H1 (cell line): ENCODE data around the gene GRM4. TPM values are rescaled to one million over a fixed set of nuclear protein-coding genes. Genes with fewer than 3 reads are reported as not detected.
A peak's percentile ranks its signal among the peaks of the same experiment; 100 is the strongest.

Experiments
- CTCF ChIA-PET: fragments of 300-600 bp; sonication (Branson Sonifier 250); formaldehyde crosslinking; loops from one replicate; lab custom pipeline; 2021; ENCODE audit not compliant: partially characterized antibody; lab: Charles Lee
- POLR2A ChIA-PET: fragments of 300-600 bp; sonication (Branson Sonifier 250); formaldehyde crosslinking; loops from one replicate; lab custom pipeline; 2021; ENCODE audit warnings: inconsistent platforms; ENCODE audit not compliant: partially characterized antibody; lab: Charles Lee
- DNase-seq, 2 experiments: peaks; one replicate each; pipeline versions ENCODE4 v3.0.0 to v3.0.0-alpha.2; 2010 to 2022; ENCODE audit warnings: low spot score in 2 of 2, low read depth in 1 of 2, mixed read lengths in 1 of 2
- FAIRE-seq: peaks from 2 replicates; lab custom pipeline; 2011; peaks lifted over from hg19 to GRCh38; lab: Jason Lieb, UNC
- H2AFZ ChIP-seq: 2 replicates; pipeline ENCODE4 v1.8.1; 2012; ENCODE audit warnings: low read length, inconsistent platforms
- H2AK5ac ChIP-seq: 2 replicates; pipeline ENCODE4 v1.6.1; 2013; ENCODE audit warnings: low read depth, low read length
- H2BK120ac ChIP-seq: replicated peaks from 2 replicates; pipeline ENCODE3; 2013; ENCODE audit warnings: low read depth, low read length, inconsistent platforms
- H2BK12ac ChIP-seq: 2 replicates; pipeline ENCODE4 v1.6.1; 2013; ENCODE audit warnings: low read depth, low read length
- H2BK15ac ChIP-seq: 2 replicates; pipeline ENCODE4 v1.6.1; 2013; ENCODE audit warnings: low read length
- H2BK20ac ChIP-seq: 2 replicates; pipeline ENCODE4 v1.6.1; 2013; ENCODE audit warnings: low read length
- H2BK5ac ChIP-seq: 2 replicates; pipeline ENCODE4 v1.6.1; 2013; ENCODE audit warnings: low read depth, low read length
- H3K14ac ChIP-seq: 2 replicates; pipeline ENCODE4 v1.6.1; 2013; ENCODE audit warnings: inconsistent platforms; ENCODE audit not compliant: insufficient read length
- H3K18ac ChIP-seq: 2 replicates; pipeline ENCODE4 v1.6.1; 2013; ENCODE audit warnings: low read length; ENCODE audit errors: extremely low read depth
- H3K23ac ChIP-seq: 2 replicates; pipeline ENCODE4 v1.6.1; 2013; ENCODE audit warnings: inconsistent platforms; ENCODE audit not compliant: insufficient read length
- H3K23me2 ChIP-seq: 2 replicates; pipeline ENCODE4 v1.6.1; 2013; ENCODE audit warnings: low read depth, low read length
- H3K27ac ChIP-seq: 2 replicates; pipeline ENCODE4 v1.6.1; 2011; ENCODE audit warnings: low read depth, low read length, inconsistent platforms
- H3K27me3 ChIP-seq, 4 experiments: replicated peaks in 1 of 4; 1 replicate in 1 of 4; 2 replicates in 3 of 4; pipeline versions ENCODE4 v1.6.1 to v1.8.1; 2011 to 2013; ENCODE audit warnings: low read length in 3 of 4, mild to moderate bottlenecking in 3 of 4, inconsistent platforms in 2 of 4, mixed read lengths in 2 of 4, moderate library complexity in 1 of 4; ENCODE audit not compliant: control insufficient read depth in 3 of 4, insufficient read depth in 3 of 4; ENCODE audit errors: extremely low read depth in 1 of 4
- H3K36me3 ChIP-seq, 4 experiments: 2 replicates each; pipeline versions ENCODE4 v1.6.1 to v1.8.1; 2011 to 2013; ENCODE audit warnings: mild to moderate bottlenecking in 4 of 4, low read length in 3 of 4, moderate library complexity in 2 of 4, control low read depth in 1 of 4, inconsistent platforms in 1 of 4; ENCODE audit not compliant: insufficient read depth in 4 of 4, control insufficient read depth in 2 of 4
- H3K4ac ChIP-seq: replicated peaks from 2 replicates; pipeline ENCODE3; 2013; ENCODE audit warnings: low read length, low read depth, mixed read lengths, inconsistent platforms; ENCODE audit not compliant: insufficient read length
- H3K4me1 ChIP-seq, 4 experiments: replicated peaks in 1 of 4; 1 replicate in 1 of 4; 2 replicates in 3 of 4; pipeline versions ENCODE4 v1.6.1 to v1.8.1; 2011 to 2013; ENCODE audit warnings: low read length in 3 of 4, inconsistent platforms in 2 of 4, mixed read lengths in 1 of 4; ENCODE audit not compliant: insufficient read depth in 4 of 4, control insufficient read depth in 3 of 4
- H3K4me2 ChIP-seq, 2 experiments: 2 replicates each; pipeline versions ENCODE4 v1.6.1 to v1.8.1; 2011 to 2013; ENCODE audit warnings: low read depth in 2 of 2, low read length in 2 of 2, control low read depth in 1 of 2, inconsistent platforms in 1 of 2, mild to moderate bottlenecking in 1 of 2; ENCODE audit not compliant: insufficient read depth in 1 of 2
- H3K4me3 ChIP-seq, 4 experiments: fragments of 200-600, 300-600 bp in 1 of 4; sonication (generic), shearing (Covaris generic), sonication (Bioruptor Twin) in 1 of 4; 2 replicates each; pipeline versions ENCODE4 v1.5.1 to v1.8.1; 2011 to 2016; ENCODE audit warnings: low read length in 4 of 4, low read depth in 3 of 4, control low read depth in 2 of 4, inconsistent platforms in 2 of 4, mild to moderate bottlenecking in 2 of 4, mixed read lengths in 1 of 4, moderate library complexity in 1 of 4; ENCODE audit not compliant: insufficient read depth in 2 of 4; ENCODE audit errors: extremely low read depth in 1 of 4
- H3K56ac ChIP-seq: replicated peaks from 2 replicates; pipeline ENCODE3; 2013; ENCODE audit warnings: low read depth, mild to moderate bottlenecking, mixed read lengths, low read length, inconsistent platforms; ENCODE audit not compliant: insufficient read length
- H3K79me1 ChIP-seq: 2 replicates; pipeline ENCODE4 v1.6.1; 2013; ENCODE audit warnings: low read depth, low read length, control low read depth
- H3K79me2 ChIP-seq, 2 experiments: 2 replicates each; pipeline versions ENCODE4 v1.6.1 to v1.8.1; 2012 to 2013; ENCODE audit warnings: low read length in 2 of 2, mild to moderate bottlenecking in 2 of 2, inconsistent platforms in 1 of 2; ENCODE audit not compliant: insufficient read depth in 2 of 2, control insufficient read depth in 1 of 2
- H3K9ac ChIP-seq, 4 experiments: replicated peaks in 1 of 4; 1 replicate in 1 of 4; 2 replicates in 3 of 4; pipeline versions ENCODE4 v1.6.1 to v1.8.1; 2011 to 2013; ENCODE audit warnings: low read depth in 3 of 4, low read length in 3 of 4, control low read depth in 2 of 4, mild to moderate bottlenecking in 2 of 4, moderate library complexity in 2 of 4, inconsistent platforms in 1 of 4; ENCODE audit errors: extremely low read depth in 1 of 4
- H3K9me3 ChIP-seq, 2 experiments: 2 replicates each; pipeline versions ENCODE4 v1.6.1 to v1.8.1; 2012 to 2013; ENCODE audit warnings: mild to moderate bottlenecking in 2 of 2, moderate library complexity in 2 of 2, control low read depth in 1 of 2, inconsistent platforms in 1 of 2, low read depth in 1 of 2, low read length in 1 of 2, mixed read lengths in 1 of 2; ENCODE audit not compliant: insufficient read depth in 2 of 2
- H4K20me1 ChIP-seq, 2 experiments: replicated peaks in 1 of 2; 2 replicates each; pipeline versions ENCODE3 to v1.8.1; 2011 to 2013; ENCODE audit warnings: inconsistent platforms in 2 of 2, low read length in 2 of 2, mild to moderate bottlenecking in 1 of 2; ENCODE audit not compliant: insufficient read depth in 2 of 2, control insufficient read depth in 1 of 2
- H4K5ac ChIP-seq: 2 replicates; pipeline ENCODE4 v1.6.1; 2013; ENCODE audit warnings: low read length, low read depth, mixed read lengths, inconsistent platforms; ENCODE audit not compliant: insufficient read length
- H4K8ac ChIP-seq: 2 replicates; pipeline ENCODE4 v1.8.0; 2013; ENCODE audit warnings: mild to moderate bottlenecking, moderate library complexity, low read length, inconsistent platforms; ENCODE audit not compliant: insufficient read depth; ENCODE audit errors: extremely low read depth
- H4K91ac ChIP-seq: replicated peaks from 2 replicates; pipeline ENCODE3; 2013; ENCODE audit warnings: low read length, mixed read lengths, inconsistent platforms; ENCODE audit not compliant: insufficient read length
- BACH1 ChIP-seq: IDR thresholded peaks from 2 replicates; pipeline ENCODE4 v1.6.1; 2012; ENCODE audit warnings: low read length, improper control_type of control experiment
- JUN ChIP-seq: IDR thresholded peaks from 2 replicates; pipeline ENCODE4 v1.6.1; 2011; ENCODE audit warnings: low read depth, mild to moderate bottlenecking, improper control_type of control experiment, low read length
- KDM1A ChIP-seq: fragments of 200-600, 300-600 bp; sonication (generic); IDR thresholded peaks from 2 replicates; pipeline ENCODE4 v1.7.1; 2016; ENCODE audit warnings: mild to moderate bottlenecking, low read length, borderline replicate concordance
- POU5F1 ChIP-seq: IDR thresholded peaks from 2 replicates; pipeline ENCODE4 v1.6.1; 2011; ENCODE audit warnings: low read depth, mild to moderate bottlenecking, low read length, moderate library complexity
- RBBP5 ChIP-seq: IDR thresholded peaks from 2 replicates; pipeline ENCODE4 v1.7.1; 2012; ENCODE audit warnings: low read depth, mild to moderate bottlenecking, inconsistent platforms, low read length, moderate library complexity, borderline replicate concordance
- RNF2 ChIP-seq: fragments of 200-900, 300-1000 bp; sonication (generic); IDR thresholded peaks from 2 replicates; pipeline ENCODE4 v1.7.1; 2016; ENCODE audit warnings: borderline replicate concordance, low read depth, mild to moderate bottlenecking, antibody characterized with exemption, low read length; ENCODE audit not compliant: poor library complexity, severe bottlenecking; ENCODE audit errors: missing control alignments
- SIRT6 ChIP-seq: IDR thresholded peaks from one replicate; pipeline ENCODE4 v1.7.1; 2012; ENCODE audit warnings: low read length, inconsistent platforms
- TBP ChIP-seq: IDR thresholded peaks from 2 replicates; pipeline ENCODE4 v1.6.1; 2011; ENCODE audit warnings: low read depth, low read length, improper control_type of control experiment
- TEAD4 ChIP-seq: IDR thresholded peaks from 2 replicates; pipeline ENCODE4 v1.6.1; 2012; ENCODE audit warnings: low read depth, low read length, inconsistent platforms, mixed read lengths
- USF2 ChIP-seq: IDR thresholded peaks from 2 replicates; pipeline ENCODE4 v1.6.1; 2011; ENCODE audit warnings: low read length, improper control_type of control experiment
- WGBS, 2 experiments: shearing (Covaris generic) in 1 of 2; methylation state at CpG; one replicate each; pipeline versions ENCODE4 v1.1.6 to v1.1.7; 2013 to 2015; ENCODE audit warnings: low lambda C conversion rate in 2 of 2, mixed read lengths in 2 of 2, inconsistent platforms in 1 of 2, low coverage in 1 of 2, missing lambda C conversion rate in 1 of 2; ENCODE audit not compliant: insufficient replicate concordance in 2 of 2, insufficient coverage in 1 of 2, insufficient read length in 1 of 2; ENCODE audit errors: extremely low coverage in 1 of 2, missing lambda C conversion rate in 1 of 2; 5-methylcytosine and 5-hydroxymethylcytosine counted together
- polyA plus RNA-seq, 7 experiments: library from polyadenylated mRNA; depleted of rRNA in 3 of 7; stranded (reverse) in 5 of 7; unstranded in 2 of 7; fragments of >200 nt in 5 of 7; fragments of 200-250 nt in 2 of 7; gene quantifications; 1 replicate in 5 of 7; 2 replicates in 1 of 7; 4 replicates in 1 of 7; pipeline versions ENCODE4 v1.2.1 to v1.2.3, GENCODE V29; 2011 to 2013; ENCODE audit warnings: missing spikeins in 2 of 7, mixed read lengths in 2 of 7
- total RNA-seq: library from RNA; stranded (reverse); fragmentation: NEBNext Ultra II Directional; extraction: Animal tissue kit (Norgen Biotek cat#: 25700); gene quantifications from 2 replicates; pipeline ENCODE4 v1.2.1, GENCODE V29; 2021

Gene GRM4
- total and polyA plus RNA-seq, 2 of the 8 experiments (the other 6 are each of a cell fraction or from before 2014, with no cell fraction given): 19.6 to 21.5 TPM

- 87% methylated on average over 14 of the region's 15 CpGs; no CpG with 5 or more reads in 1 of the 2 experiments for WGBS, 2 experiments
- Histone ChIP-seq H3K4me3 (no peak overlapping the region), H2AK5ac (no peak overlapping the region), H3K9ac (no peak overlapping the region; a peak in 1 of 7 replicates), H4K8ac (peak overlapping the region; percentile 9; the same call in 1 of the 2 replicates), H2BK120ac (no peak overlapping the region), H3K4me2 (no peak overlapping the region), H3K4me1 (peaks cover 0 to 16% (median 10%) of the 10 kb centered on the region in 4 experiments; a peak in 6 of 7 replicates), H2BK15ac (no peak overlapping the region), H3K4ac (no peak overlapping the region), H3K36me3 (no peaks in the 10 kb centered on the region; a peak in 1 of 8 replicates), H3K23me2 (peaks cover 24% of the 10 kb centered on the region; the same call in 1 of the 2 replicates), H2BK5ac (peak overlapping the region; percentile 36), H3K27ac (no peak overlapping the region), H4K5ac (no peak overlapping the region), H3K23ac (no peak overlapping the region), H4K91ac (no peak overlapping the region), H3K27me3 (no peaks in the 10 kb centered on the region; a peak in 1 of 7 replicates), H2AFZ (no peak overlapping the region), H3K79me1 (peaks cover 16% of the 10 kb centered on the region), H3K56ac (peak overlapping the region; percentile 96), H3K79me2 (peaks cover 0 to 5% of the 10 kb centered on the region in 2 experiments; a peak in 1 of 4 replicates), H2BK12ac (0 out of 2 replicates have a peak overlapping the region, but pooled peaks have one; percentile 35), H3K9me3 (peaks cover 0 to 5% of the 10 kb centered on the region in 2 experiments; a peak in 1 of 4 replicates), H3K18ac (no peak overlapping the region), H2BK20ac (no peak overlapping the region), H4K20me1 (peaks cover 2 to 27% of the 10 kb centered on the region in 2 experiments), H3K14ac (no peak overlapping the region)
- no peak for DNase-seq
- ChIA-PET POLR2A (interaction anchor here (0.6 kb wide), 1 partner anchor 355 kb away, joined by 3 read pairs; no protein-coding TSS in a partner anchor), CTCF (interaction anchor here (0.5 to 5.7 kb wide), 14 partner anchors 10 to 476 kb away, joined by 3 to 47 read pairs (median 5); no protein-coding TSS in a partner anchor)
- no peak for FAIRE-seq
- TF ChIP-seq TEAD4 (no peak), USF2 (no peak), TBP (no peak), RNF2 (no peak), BACH1 (no peak), POU5F1 (no peak), JUN (no peak), RBBP5 (no peak), SIRT6 (no peak), KDM1A (no peak)
Observed at GRCh38 chr6:34070315-34071135, 75.4 kb downstream of the GRM4 start.
